C4-2B (cell line): Measurements from ENCODE around the gene CC2D2B.

ENCODE experiments used
- ZFX ChIP-seq: fragments of 450-650 bp; IDR thresholded peaks from 2 replicates; pipeline ENCODE4 v1.6.1; 2017
- TF ChIP-seq, protein P1 (sequence below): fragments of 450-650 bp; conservative IDR thresholded peaks from 2 replicates; pipeline ENCODE4 v1.5.1; 2017; ENCODE audit warnings: mild to moderate bottlenecking

DNA sequence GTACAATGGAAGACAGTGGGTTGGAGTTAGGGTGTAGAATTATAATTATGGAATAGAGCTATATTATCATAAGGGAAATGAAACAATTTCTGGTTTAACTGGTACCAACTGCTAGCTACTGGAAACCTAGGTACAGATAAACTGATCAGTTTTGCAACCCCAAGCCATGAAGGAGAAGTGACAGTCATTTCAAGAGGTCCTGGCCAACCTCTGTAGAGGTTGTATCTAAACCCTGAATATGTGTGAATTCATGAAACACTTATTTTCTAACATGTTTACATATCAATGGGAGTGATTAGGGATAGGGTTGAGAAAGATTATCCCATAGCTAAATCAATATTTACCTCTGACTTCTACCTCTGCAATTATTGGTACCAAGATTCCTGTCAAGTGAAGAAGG lies 29.9 kb upstream of the CC2D2B start:
- TF ChIP-seq, protein P1, sequence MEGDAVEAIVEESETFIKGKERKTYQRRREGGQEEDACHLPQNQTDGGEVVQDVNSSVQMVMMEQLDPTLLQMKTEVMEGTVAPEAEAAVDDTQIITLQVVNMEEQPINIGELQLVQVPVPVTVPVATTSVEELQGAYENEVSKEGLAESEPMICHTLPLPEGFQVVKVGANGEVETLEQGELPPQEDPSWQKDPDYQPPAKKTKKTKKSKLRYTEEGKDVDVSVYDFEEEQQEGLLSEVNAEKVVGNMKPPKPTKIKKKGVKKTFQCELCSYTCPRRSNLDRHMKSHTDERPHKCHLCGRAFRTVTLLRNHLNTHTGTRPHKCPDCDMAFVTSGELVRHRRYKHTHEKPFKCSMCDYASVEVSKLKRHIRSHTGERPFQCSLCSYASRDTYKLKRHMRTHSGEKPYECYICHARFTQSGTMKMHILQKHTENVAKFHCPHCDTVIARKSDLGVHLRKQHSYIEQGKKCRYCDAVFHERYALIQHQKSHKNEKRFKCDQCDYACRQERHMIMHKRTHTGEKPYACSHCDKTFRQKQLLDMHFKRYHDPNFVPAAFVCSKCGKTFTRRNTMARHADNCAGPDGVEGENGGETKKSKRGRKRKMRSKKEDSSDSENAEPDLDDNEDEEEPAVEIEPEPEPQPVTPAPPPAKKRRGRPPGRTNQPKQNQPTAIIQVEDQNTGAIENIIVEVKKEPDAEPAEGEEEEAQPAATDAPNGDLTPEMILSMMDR, result no peak
- no peak for TF ChIP-seq ZFX
